Pancreas (tissue), 10 donors: ENCODE results near the gene INHBE. TPM values are rescaled to one million over a fixed set of nuclear protein-coding genes. Genes with fewer than 3 reads are reported as not detected.

Source experiments
- ATAC-seq, 4 donors: fragments of 200-7000 bp; cut with Tn5 transposase; one replicate each; pipeline versions ENCODE4 v1.8.0 to v1.9.1; 2020; ENCODE audit warnings: mild to moderate bottlenecking in 4 of 4, moderate library complexity in 4 of 4
- DNase-seq, 6 donors: peaks; one replicate each; pipeline ENCODE4 v3.0.0-alpha.2; 2020
- FAIRE-seq: peaks from 2 replicates; lab custom pipeline; 2012; peaks lifted over from hg19 to GRCh38; lab: Jason Lieb, UNC
- H3K27ac ChIP-seq, 4 donors: fragments of 200-600 bp; sonication (generic); 1 replicate in 3 of 4; 2 replicates in 1 of 4; pipeline versions ENCODE4 v1.5.0 to v1.8.0; 2020
- H3K27me3 ChIP-seq, 4 donors: fragments of 200-600 bp; one replicate each; pipeline ENCODE4 v1.8.0; 2021
- H3K36me3 ChIP-seq, 3 donors: fragments of 200-600 bp; sonication (generic) in 1 of 3; one replicate each; pipeline versions ENCODE4 v1.5.0 to v1.8.0; 2020 to 2021
- H3K4me1 ChIP-seq, 3 donors: fragments of 200-600 bp; one replicate each; pipeline ENCODE4 v1.8.0; 2021
- H3K4me3 ChIP-seq, 4 donors: fragments of 200-600 bp; sonication (generic) in 2 of 4; one replicate each; pipeline versions ENCODE4 v1.5.0 to v1.8.0; 2020 to 2021
- H3K9me3 ChIP-seq, 4 donors: fragments of 200-600 bp; one replicate each; pipeline ENCODE4 v1.8.0; 2021
- WGBS, 2 donors: extraction: QIAGEN DNeasy Blood & Tissue Kit; methylation state at CpG; one replicate each; pipeline ENCODE4 v1.1.7; 2013; 5-methylcytosine and 5-hydroxymethylcytosine counted together
- intact Hi-C, 3 donors: fragments of 100-400 bp; cut with DNase I; formaldehyde crosslinking; loops; one replicate each; pipeline versions ENCODE4 v1.11.1 to v1.14.2; 2022
- polyA plus RNA-seq, 2 donors: library from polyadenylated mRNA; stranded (reverse); fragments of 200-250 nt; gene quantifications; one replicate each; pipeline ENCODE4 v1.2.3, GENCODE V29; 2013
- total RNA-seq, 6 donors: library from RNA; stranded (reverse); fragmentation: NEBNext Ultra II Directional in 4 of 6; extraction: Animal tissue kit (Norgen Biotek cat#: 25700) in 4 of 6; gene quantifications; one replicate each; pipeline versions ENCODE4 v1.2.1 to v1.2.4, GENCODE V29; 2021 to 2023
- TF ChIP-seq, protein P1 (sequence below), 4 donors: fragments of 200-600 bp; sonication (generic) in 3 of 4; IDR thresholded peaks; one replicate each; pipeline versions ENCODE4 v1.5.0 to v1.8.0; 2021; ENCODE audit warnings: antibody characterized with exemption in 4 of 4
- donor health status: healthy with polysubstance abuse.
- donor health status: DM: no; HTN: no; CAD: no; lungs with moderate emphysema.
- donor health status: DM: no; HTN: no; CAD: no.
- donor health status: control.
- donor health status: control.
- donor health status: Bipolar disorder and iron deficiency.
- donor health status: DM: yes; HTN: yes; CAD: no.
- donor health status: DM: no; HTN: no; CAD: no.
- donor health status: DM: no; HTN: no; CAD: no.
- donor health status: DM: yes; HTN: yes; CAD: no.

Gene INHBE
- total and polyA plus RNA-seq, 8 donors = 0.05 to 17.8 (median 0.24) TPM; not detected in 5

DNA sequence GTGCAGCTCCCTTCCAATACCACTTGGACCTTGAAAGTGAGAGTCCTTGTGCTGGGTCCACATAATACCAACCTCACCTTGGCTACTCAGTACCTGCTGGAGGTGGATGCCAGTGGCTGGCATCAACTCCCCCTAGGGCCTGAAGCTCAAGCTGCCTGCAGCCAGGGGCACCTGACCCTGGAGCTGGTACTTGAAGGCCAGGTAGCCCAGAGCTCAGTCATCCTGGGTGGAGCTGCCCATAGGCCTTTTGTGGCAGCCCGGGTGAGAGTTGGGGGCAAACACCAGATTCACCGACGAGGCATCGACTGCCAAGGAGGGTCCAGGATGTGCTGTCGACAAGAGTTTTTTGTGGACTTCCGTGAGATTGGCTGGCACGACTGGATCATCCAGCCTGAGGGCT, 5.7 kb upstream of the INHBE start:
- Histone ChIP-seq H3K4me3 (no peak overlapping the region), H3K36me3 (no peaks in the 10 kb centered on the region), H3K9me3 (no peaks in the 10 kb centered on the region), H3K4me1 (no peaks in the 10 kb centered on the region), H3K27me3 (no peaks in the 10 kb centered on the region), H3K27ac (no peak overlapping the region)
- no peak for DNase-seq
- WGBS, 2 donors = 94 to 95% methylated on average over 7 of the region's 7 CpGs
- ATAC-seq = no peak
- no peak for FAIRE-seq
- TF ChIP-seq, protein P1, sequence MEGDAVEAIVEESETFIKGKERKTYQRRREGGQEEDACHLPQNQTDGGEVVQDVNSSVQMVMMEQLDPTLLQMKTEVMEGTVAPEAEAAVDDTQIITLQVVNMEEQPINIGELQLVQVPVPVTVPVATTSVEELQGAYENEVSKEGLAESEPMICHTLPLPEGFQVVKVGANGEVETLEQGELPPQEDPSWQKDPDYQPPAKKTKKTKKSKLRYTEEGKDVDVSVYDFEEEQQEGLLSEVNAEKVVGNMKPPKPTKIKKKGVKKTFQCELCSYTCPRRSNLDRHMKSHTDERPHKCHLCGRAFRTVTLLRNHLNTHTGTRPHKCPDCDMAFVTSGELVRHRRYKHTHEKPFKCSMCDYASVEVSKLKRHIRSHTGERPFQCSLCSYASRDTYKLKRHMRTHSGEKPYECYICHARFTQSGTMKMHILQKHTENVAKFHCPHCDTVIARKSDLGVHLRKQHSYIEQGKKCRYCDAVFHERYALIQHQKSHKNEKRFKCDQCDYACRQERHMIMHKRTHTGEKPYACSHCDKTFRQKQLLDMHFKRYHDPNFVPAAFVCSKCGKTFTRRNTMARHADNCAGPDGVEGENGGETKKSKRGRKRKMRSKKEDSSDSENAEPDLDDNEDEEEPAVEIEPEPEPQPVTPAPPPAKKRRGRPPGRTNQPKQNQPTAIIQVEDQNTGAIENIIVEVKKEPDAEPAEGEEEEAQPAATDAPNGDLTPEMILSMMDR (IDR thresholded peaks at IDR 0.05) = no peak
- intact Hi-C loops = no loop called here

DNA sequence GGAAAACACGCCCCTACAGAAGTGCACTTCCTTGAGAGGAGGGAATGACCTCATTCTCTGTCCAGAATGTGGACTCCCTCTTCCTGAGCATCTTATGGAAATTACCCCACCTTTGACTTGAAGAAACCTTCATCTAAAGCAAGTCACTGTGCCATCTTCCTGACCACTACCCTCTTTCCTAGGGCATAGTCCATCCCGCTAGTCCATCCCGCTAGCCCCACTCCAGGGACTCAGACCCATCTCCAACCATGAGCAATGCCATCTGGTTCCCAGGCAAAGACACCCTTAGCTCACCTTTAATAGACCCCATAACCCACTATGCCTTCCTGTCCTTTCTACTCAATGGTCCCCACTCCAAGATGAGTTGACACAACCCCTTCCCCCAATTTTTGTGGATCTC, 5.0 kb upstream of the INHBE start:
- H3K27ac ChIP-seq = no peak overlapping the region
- no peak overlapping the region for H3K4me3 ChIP-seq
- no peak for DNase-seq
- 78 to 84% methylated on average over 3 of the region's 3 CpGs for WGBS, 2 donors
- no peak for FAIRE-seq
- TF ChIP-seq, protein P1 (IDR thresholded peaks at IDR 0.05) = no peak
- no peaks in the 10 kb centered on the region for H3K9me3 ChIP-seq
- intact Hi-C loops = loop anchor here (5.0 to 10.0 kb wide), 3 partner anchors 143 to 235 kb away; partner anchors contain the start of gene NXPH4 (in 1 of the 3)
- no peaks in the 10 kb centered on the region for H3K4me1 ChIP-seq
- no peak for ATAC-seq
- H3K36me3 ChIP-seq = no peaks in the 10 kb centered on the region
- H3K27me3 ChIP-seq = no peaks in the 10 kb centered on the region

DNA sequence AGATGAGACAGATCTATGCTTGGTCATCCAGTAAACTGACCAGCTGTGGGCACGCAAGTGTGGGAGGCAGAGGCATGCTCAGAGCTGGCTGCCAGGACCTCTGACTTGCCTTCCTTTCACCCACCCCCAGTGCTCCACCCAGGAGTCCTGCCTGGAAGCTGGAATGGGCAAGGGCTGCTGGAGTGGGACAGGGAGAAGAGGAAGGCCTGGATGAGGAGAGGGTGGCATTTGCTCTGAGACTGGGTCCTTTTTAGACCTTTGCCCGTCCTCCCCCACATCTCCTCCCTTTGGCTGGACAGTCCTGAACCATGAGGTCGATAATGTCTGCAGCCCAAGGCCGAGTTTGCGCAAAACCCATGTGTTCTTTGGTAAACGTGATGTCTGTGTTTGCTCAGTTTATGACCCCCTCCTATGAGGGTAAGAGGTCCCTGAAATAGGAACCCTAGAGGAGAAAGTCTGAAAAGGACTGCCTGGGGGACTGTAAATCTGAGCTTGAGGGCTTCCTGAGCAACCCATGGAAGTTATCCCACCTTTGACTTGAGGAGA, 3.8 kb upstream of the INHBE start:
- FAIRE-seq (no peak), ATAC-seq (peak in 3 of 4 donors; percentile 18 to 49 (median 19)), DNase-seq (no peak)
- no peak overlapping the region for H3K4me3 ChIP-seq
- no peaks in the 10 kb centered on the region for H3K4me1 ChIP-seq
- TF ChIP-seq, protein P1 (IDR thresholded peaks at IDR 0.05) = no peak
- no peak overlapping the region for H3K27ac ChIP-seq
- no peaks in the 10 kb centered on the region for H3K36me3 ChIP-seq
- WGBS, 2 donors = 26 to 33% methylated on average over 6 of the region's 6 CpGs
- H3K27me3 ChIP-seq = no peaks in the 10 kb centered on the region
- intact Hi-C loops = loop anchor here (5.0 to 10.0 kb wide), 3 partner anchors 144 to 237 kb away; partner anchors contain the start of gene NXPH4 (in 1 of the 3)
- H3K9me3 ChIP-seq = no peaks in the 10 kb centered on the region

DNA sequence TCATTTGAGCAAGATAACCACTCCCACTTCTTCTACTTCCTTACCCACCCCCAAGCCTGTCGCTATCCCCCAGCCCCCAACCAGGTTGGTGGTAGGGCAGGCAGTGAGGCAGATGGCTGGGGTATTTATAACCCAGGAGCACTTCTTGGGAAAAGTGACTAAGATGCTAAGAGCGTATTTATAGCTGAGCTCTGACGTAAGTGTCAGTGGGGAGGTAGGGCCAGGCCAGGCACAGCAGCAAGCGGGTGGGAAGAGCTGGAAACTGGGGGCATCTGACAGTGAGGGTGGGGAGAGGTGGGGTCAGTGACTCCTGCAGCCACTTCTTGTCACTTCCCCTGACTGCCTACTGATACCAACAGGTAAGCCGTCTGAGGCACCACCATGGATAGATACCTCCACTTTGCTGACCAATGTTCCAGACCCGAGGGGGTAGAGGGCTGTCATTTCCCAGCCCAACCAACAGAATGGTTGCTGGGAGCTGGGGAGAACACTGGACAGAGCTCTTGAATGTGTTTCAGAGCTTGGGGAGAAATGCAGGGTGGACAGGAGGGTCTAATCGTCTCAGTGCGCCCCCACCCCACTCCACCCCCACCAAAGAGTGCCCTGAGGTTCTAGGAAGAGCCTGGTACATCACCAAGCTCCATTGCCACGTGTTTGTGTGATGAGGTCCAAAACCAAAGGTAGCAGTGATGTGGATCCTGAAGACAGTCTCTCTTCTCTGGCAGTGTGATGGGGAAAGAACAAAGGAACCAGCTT, 2.7 kb upstream of the INHBE start:
- TF ChIP-seq, protein P1 (IDR thresholded peaks at IDR 0.05) = no peak
- Histone ChIP-seq H3K4me3 (no peak overlapping the region), H3K27me3 (no peaks in the 10 kb centered on the region), H3K36me3 (no peaks in the 10 kb centered on the region), H3K9me3 (no peaks in the 10 kb centered on the region), H3K27ac (no peak overlapping the region), H3K4me1 (no peaks in the 10 kb centered on the region)
- no peak for DNase-seq
- FAIRE-seq = no peak
- intact Hi-C loops = loop anchor here (5.0 to 10.0 kb wide), 3 partner anchors 145 to 238 kb away; partner anchors contain the start of gene NXPH4 (in 1 of the 3)
- ATAC-seq = peak in 3 of 4 donors; percentile 4 to 23 (median 16)
- WGBS, 2 donors = 34 to 39% methylated on average over 9 of the region's 9 CpGs
